Stimulated activated CD8-positive, alpha-beta memory T cell treated with anti-CD3 and anti-CD28 coated beads, Interleukin-7, amount 100 ng/mL, for 24 hours (primary cell): ENCODE results near the gene IPCEF1.

Experiments
- DNase-seq: peaks from one replicate; pipeline ENCODE4 v3.0.0-alpha.2; 2020; ENCODE audit warnings: low read depth

IPCEF1 gene

GRCh38 chr6:154356690-154357089 is at the start of gene IPCEF1:
Gene IPCEF1 (minus strand): TSS chr6:154356803. CDS start chr6:154265947, 90,856 bp downstream.
- DNase-seq = no peak

GRCh38 chr6:154406301-154406700 is 49.7 kb upstream of the IPCEF1 start:
- no peak for DNase-seq

GRCh38 chr6:154404791-154405400 is 48.3 kb upstream of the IPCEF1 start:
- no peak for DNase-seq

GRCh38 chr6:154403788-154404187 is 47.2 kb upstream of the IPCEF1 start:
- no peak for DNase-seq

- DNase-seq = no peak
Observed at GRCh38 chr6:154402081-154402780, 45.6 kb upstream of the IPCEF1 start.

- DNase-seq = no peak
Observed at GRCh38 chr6:154399097-154399496, 42.5 kb upstream of the IPCEF1 start.

- no peak for DNase-seq
Observed at GRCh38 chr6:154397491-154398195, 41.0 kb upstream of the IPCEF1 start.

GRCh38 chr6:154395878-154396277 is 39.3 kb upstream of the IPCEF1 start:
- no peak for DNase-seq

GRCh38 chr6:154395316-154395715 is 38.7 kb upstream of the IPCEF1 start:
- no peak for DNase-seq

GRCh38 chr6:154394571-154394970 is 38.0 kb upstream of the IPCEF1 start:
- no peak for DNase-seq

GRCh38 chr6:154390034-154390433 is 33.4 kb upstream of the IPCEF1 start:
- DNase-seq = no peak

GRCh38 chr6:154388803-154389202 is 32.2 kb upstream of the IPCEF1 start:
- no peak for DNase-seq

- no peak for DNase-seq
Observed at GRCh38 chr6:154386848-154387717, 30.5 kb upstream of the IPCEF1 start.

GRCh38 chr6:154384191-154384590 is 27.6 kb upstream of the IPCEF1 start:
- DNase-seq = no peak

GRCh38 chr6:154383273-154383672 is 26.7 kb upstream of the IPCEF1 start:
- no peak for DNase-seq

GRCh38 chr6:154382740-154383139 is 26.1 kb upstream of the IPCEF1 start:
- DNase-seq = no peak

- no peak for DNase-seq
Observed at GRCh38 chr6:154381548-154381947, 24.9 kb upstream of the IPCEF1 start.

- no peak for DNase-seq
Observed at GRCh38 chr6:154380741-154381140, 24.1 kb upstream of the IPCEF1 start.

- no peak for DNase-seq
Observed at GRCh38 chr6:154379585-154379984, 23.0 kb upstream of the IPCEF1 start.

- no peak for DNase-seq
Observed at GRCh38 chr6:154378518-154378917, 21.9 kb upstream of the IPCEF1 start.

GRCh38 chr6:154377726-154378125 is 21.1 kb upstream of the IPCEF1 start:
- no peak for DNase-seq

- DNase-seq = no peak
Observed at GRCh38 chr6:154373971-154374370, 17.4 kb upstream of the IPCEF1 start.
